Lower leg skin (tissue), 3 donors: ENCODE data around the gene HDAC7.

ENCODE experiments used
- POLR2A ChIP-seq, 2 donors: fragments of 450-650 bp; IDR thresholded peaks; one replicate each; pipeline ENCODE4 v1.6.1; 2016 to 2017; ENCODE audit warnings: antibody characterized with exemption in 2 of 2, mild to moderate bottlenecking in 1 of 2, moderate library complexity in 1 of 2
- TF ChIP-seq, protein P1 (sequence below), 3 donors: fragments of 450-650 bp; IDR thresholded peaks; one replicate each; pipeline ENCODE4 v1.5.1; 2016; ENCODE audit warnings: antibody characterized with exemption in 3 of 3, mild to moderate bottlenecking in 3 of 3, moderate library complexity in 2 of 3

DNA sequence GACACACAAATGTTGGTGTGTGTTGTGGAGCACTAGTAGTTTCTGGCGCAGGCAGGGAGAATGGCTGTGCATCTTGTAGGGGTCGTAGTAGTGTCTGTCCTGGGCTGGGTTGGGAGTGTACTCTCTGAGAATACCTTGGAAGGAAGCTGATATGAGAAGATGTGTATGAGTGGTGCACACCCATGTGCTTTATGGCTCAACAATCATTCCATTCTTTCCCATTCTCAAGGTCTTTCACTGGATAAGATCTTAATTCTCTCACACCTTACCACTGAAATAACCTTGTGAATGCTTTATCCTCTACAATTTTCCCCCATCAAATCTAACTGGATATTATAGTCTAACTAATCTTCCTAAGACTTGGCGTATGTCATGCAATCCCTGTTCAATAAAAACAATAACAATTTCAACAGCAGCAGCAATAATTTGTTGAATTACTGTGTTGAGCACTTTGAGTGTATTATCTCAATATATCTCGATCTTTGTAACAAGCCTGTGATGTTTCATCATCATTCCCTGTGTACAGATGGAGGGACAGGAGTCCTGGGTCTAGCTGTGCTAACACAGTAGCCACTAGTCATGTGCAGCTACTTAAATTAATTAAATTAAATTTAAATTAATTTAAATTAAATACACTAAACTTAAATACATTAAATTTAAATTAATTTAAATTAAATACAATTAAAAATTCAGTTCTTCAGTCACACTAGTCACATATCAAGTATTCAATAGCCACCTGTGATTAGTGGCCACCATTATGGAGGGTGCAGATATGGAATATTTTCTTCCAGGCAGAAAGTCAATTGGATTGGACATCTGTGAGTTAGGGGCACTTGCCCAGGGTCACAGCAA is 50.2 kb downstream of the HDAC7 start:
- TF ChIP-seq POLR2A (IDR thresholded peaks at IDR 0.05), result no peak
- TF ChIP-seq, protein P1, sequence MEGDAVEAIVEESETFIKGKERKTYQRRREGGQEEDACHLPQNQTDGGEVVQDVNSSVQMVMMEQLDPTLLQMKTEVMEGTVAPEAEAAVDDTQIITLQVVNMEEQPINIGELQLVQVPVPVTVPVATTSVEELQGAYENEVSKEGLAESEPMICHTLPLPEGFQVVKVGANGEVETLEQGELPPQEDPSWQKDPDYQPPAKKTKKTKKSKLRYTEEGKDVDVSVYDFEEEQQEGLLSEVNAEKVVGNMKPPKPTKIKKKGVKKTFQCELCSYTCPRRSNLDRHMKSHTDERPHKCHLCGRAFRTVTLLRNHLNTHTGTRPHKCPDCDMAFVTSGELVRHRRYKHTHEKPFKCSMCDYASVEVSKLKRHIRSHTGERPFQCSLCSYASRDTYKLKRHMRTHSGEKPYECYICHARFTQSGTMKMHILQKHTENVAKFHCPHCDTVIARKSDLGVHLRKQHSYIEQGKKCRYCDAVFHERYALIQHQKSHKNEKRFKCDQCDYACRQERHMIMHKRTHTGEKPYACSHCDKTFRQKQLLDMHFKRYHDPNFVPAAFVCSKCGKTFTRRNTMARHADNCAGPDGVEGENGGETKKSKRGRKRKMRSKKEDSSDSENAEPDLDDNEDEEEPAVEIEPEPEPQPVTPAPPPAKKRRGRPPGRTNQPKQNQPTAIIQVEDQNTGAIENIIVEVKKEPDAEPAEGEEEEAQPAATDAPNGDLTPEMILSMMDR (IDR thresholded peaks at IDR 0.05), result no peak
